Thoracic aorta (tissue), 2 donors: Measurements from ENCODE around the gene CIAO2A. TPM values are rescaled to one million over a fixed set of nuclear protein-coding genes. Genes with fewer than 3 reads are reported as not detected.
"Not testable (repeated sequence)": the region's sequence is repeated elsewhere in the genome, so short reads cannot be mapped to it uniquely, and the experiment has no call there.

Source experiments
- ATAC-seq: fragments of 150-250 bp; one replicate; pipeline ENCODE4 v1.8.0; 2017; ENCODE audit warnings: low read depth; ENCODE audit not compliant: insufficient number of reproducible peaks, low FRiP score
- DNase-seq: peaks from one replicate; pipeline ENCODE4 v3.0.0-alpha.2; 2020; ENCODE audit warnings: low spot score
- H3K27ac ChIP-seq, 2 donors: fragments of 200-600 bp; sonication (generic); 1 replicate in 1 of 2; 2 replicates in 1 of 2; pipeline ENCODE4 v1.5.1; 2016; ENCODE audit warnings: mild to moderate bottlenecking in 2 of 2, moderate library complexity in 2 of 2
- H3K27me3 ChIP-seq: fragments of 200-600 bp; sonication (generic); replicated peaks from 2 replicates; pipeline ENCODE4 v1.6.0; 2016; ENCODE audit warnings: mild to moderate bottlenecking; ENCODE audit not compliant: insufficient read depth
- H3K36me3 ChIP-seq: fragments of 200-600 bp; sonication (generic); one replicate; pipeline ENCODE4 v1.5.1; 2016
- H3K4me1 ChIP-seq, 2 donors: fragments of 200-600 bp; sonication (generic); 1 replicate in 1 of 2; 2 replicates in 1 of 2; pipeline versions ENCODE4 v1.5.1 to v1.6.0; 2016; ENCODE audit warnings: low read depth in 2 of 2, mild to moderate bottlenecking in 1 of 2; ENCODE audit not compliant: control insufficient read depth in 1 of 2
- H3K4me3 ChIP-seq: fragments of 200-600 bp; sonication (generic); 2 replicates; pipeline ENCODE4 v1.5.1; 2016; ENCODE audit warnings: mild to moderate bottlenecking
- H3K9me3 ChIP-seq: fragments of 200-600 bp; sonication (generic); 2 replicates; pipeline ENCODE4 v1.5.1; 2016
- CTCF ChIP-seq: fragments of 200-600 bp; sonication (generic); IDR thresholded peaks from one replicate; pipeline ENCODE4 v1.5.1; 2019; ENCODE audit warnings: antibody characterized with exemption
- total RNA-seq, 2 donors: library from RNA; depleted of rRNA; stranded (reverse); fragments of >200 nt; gene quantifications; one replicate each; pipeline versions ENCODE4 v1.1.0 to v1.2.3, GENCODE V29; 2016

The CIAO2A gene
- total RNA-seq, 2 donors from 2014 or later: 16.9 to 24.4 TPM

- H3K36me3 ChIP-seq: peaks cover 6% of the 10 kb centered on the region
- no peak overlapping the region for H3K27ac ChIP-seq
- DNase-seq (no peak), ATAC-seq (no peak)
- TF ChIP-seq CTCF: no peak
- H3K9me3 ChIP-seq: no peaks in the 10 kb centered on the region
- H3K27me3 ChIP-seq: no peaks in the 10 kb centered on the region
- H3K4me3 ChIP-seq: no peak overlapping the region
- peaks cover 5 to 17% of the 10 kb centered on the region in 2 donors for H3K4me1 ChIP-seq
Measured at GRCh38 chr15:64070106-64070505, 23.5 kb downstream of the CIAO2A start.

GRCh38 chr15:64068133-64068532 is 25.5 kb downstream of the CIAO2A start:
- Histone ChIP-seq H3K27ac (no peak overlapping the region), H3K36me3 (no peaks in the 10 kb centered on the region), H3K27me3 (no peaks in the 10 kb centered on the region), H3K4me3 (no peak overlapping the region), H3K9me3 (no peaks in the 10 kb centered on the region), H3K4me1 (peaks cover 5 to 17% of the 10 kb centered on the region in 2 donors)
- DNase-seq: no peak
- ATAC-seq: no peak
- no peak for TF ChIP-seq CTCF

GRCh38 chr15:64067564-64068030 is 26.0 kb downstream of the CIAO2A start:
- ATAC-seq (no peak), DNase-seq (no peak)
- Histone ChIP-seq H3K36me3 (no peaks in the 10 kb centered on the region), H3K27ac (no peak overlapping the region), H3K27me3 (no peaks in the 10 kb centered on the region), H3K4me3 (no peak overlapping the region), H3K9me3 (no peaks in the 10 kb centered on the region), H3K4me1 (peaks cover 5 to 17% of the 10 kb centered on the region in 2 donors)
- peak; percentile 83 for TF ChIP-seq CTCF

GRCh38 chr15:64066451-64066850 is 27.2 kb downstream of the CIAO2A start:
- no peak for DNase-seq
- Histone ChIP-seq H3K4me1 (peaks cover 0 to 13% of the 10 kb centered on the region in 2 donors), H3K4me3 (no peak overlapping the region), H3K9me3 (no peaks in the 10 kb centered on the region), H3K27ac (no peak overlapping the region), H3K27me3 (no peaks in the 10 kb centered on the region), H3K36me3 (no peaks in the 10 kb centered on the region)
- ATAC-seq: no peak
- TF ChIP-seq CTCF: no peak

GRCh38 chr15:64060716-64061115 is 32.9 kb downstream of the CIAO2A start:
- Histone ChIP-seq H3K4me3 (no peak overlapping the region), H3K36me3 (no peaks in the 10 kb centered on the region), H3K4me1 (no peaks in the 10 kb centered on the region), H3K27ac (no peak overlapping the region), H3K27me3 (no peaks in the 10 kb centered on the region), H3K9me3 (no peaks in the 10 kb centered on the region)
- ATAC-seq (no peak), DNase-seq (no peak)
- TF ChIP-seq CTCF: no peak

- H3K4me3 ChIP-seq, H3K27ac ChIP-seq, ATAC-seq, H3K9me3 ChIP-seq, DNase-seq, H3K36me3 ChIP-seq, H3K27me3 ChIP-seq, H3K4me1 ChIP-seq: not testable (repeated sequence)
Measured at GRCh38 chr15:64059104-64059503, 34.5 kb downstream of the CIAO2A start.
